HepG2 (cell line): ENCODE measurements around the gene FAR1.

Source experiments
- CC2D1A ChIP-seq: sonication (generic); formaldehyde crosslinking; IDR thresholded peaks from 2 replicates; pipeline ENCODE4 v1.8.1; 2023; ENCODE audit warnings: mild to moderate bottlenecking, missing genetic modification reagents
- CTCF ChIP-seq: sonication (generic); formaldehyde crosslinking; IDR thresholded peaks from 2 replicates; pipeline ENCODE4 v1.5.0; 2020; ENCODE audit warnings: mild to moderate bottlenecking, missing genetic modification reagents, moderate library complexity
- EZH2 ChIP-seq: conservative IDR thresholded peaks from 2 replicates; pipeline ENCODE4 v1.6.1; 2012; ENCODE audit warnings: mild to moderate bottlenecking, low read depth, low read length, moderate library complexity
- IRF1 ChIP-seq: sonication (generic); formaldehyde crosslinking; IDR thresholded peaks from 2 replicates; pipeline ENCODE4 v1.4.0; 2020; ENCODE audit warnings: low read depth, mild to moderate bottlenecking, missing genetic modification reagents
- POLR2A ChIP-seq, 2 experiments: IDR thresholded peaks; 2 replicates each; pipeline ENCODE4 v1.6.1; 2011; ENCODE audit warnings: low read depth in 2 of 2, low read length in 2 of 2, mild to moderate bottlenecking in 1 of 2, moderate library complexity in 1 of 2; ENCODE audit not compliant: insufficient read depth in 1 of 2
- UBTF ChIP-seq: sonication (generic); formaldehyde crosslinking; IDR thresholded peaks from 2 replicates; pipeline ENCODE4 v1.4.0; 2020; ENCODE audit warnings: mild to moderate bottlenecking, missing genetic modification reagents
- USF2 ChIP-seq, 2 experiments: sonication (generic) in 1 of 2; formaldehyde crosslinking in 1 of 2; IDR thresholded peaks; 2 replicates each; pipeline versions ENCODE4 v1.5.1 to v1.6.1; 2011 to 2020; ENCODE audit warnings: borderline replicate concordance in 1 of 2, low read depth in 1 of 2, low read length in 1 of 2, mild to moderate bottlenecking in 1 of 2, missing genetic modification reagents in 1 of 2, moderate library complexity in 1 of 2
- ZBED4 ChIP-seq: sonication (generic); formaldehyde crosslinking; IDR thresholded peaks from 2 replicates; pipeline ENCODE4 v1.4.0; 2020; ENCODE audit warnings: missing genetic modification reagents, borderline replicate concordance
- ZNF850 ChIP-seq: sonication (generic); formaldehyde crosslinking; conservative IDR thresholded peaks from 2 replicates; pipeline ENCODE4 v1.9.0; 2021; ENCODE audit warnings: mild to moderate bottlenecking, missing genetic modification reagents

GRCh38 chr11:13771151-13771550, 102.7 kb downstream of the FAR1 start:
- TF ChIP-seq USF2 (IDR thresholded peaks at IDR 0.05; ENCODE audit: low read depth, low read length) (no peak), USF2 (CRISPR knock-in tag; IDR thresholded peaks at IDR 0.05; ENCODE audit: borderline replicate concordance) (no peak), POLR2A (IDR thresholded peaks at IDR 0.05; ENCODE audit: insufficient read depth in 1 of 2, low read depth in 2 of 2, low read length in 2 of 2) (no peak), CTCF (CRISPR knock-in tag) (no peak), ZBED4 (CRISPR knock-in tag) (no peak), EZH2 (no peak), IRF1 (no peak), UBTF (no peak), ZNF850 (no peak), CC2D1A (CRISPR knock-in tag) (no peak)
